HepG2 (cell line): ENCODE results near the gene KCNQ1OT1. TPM values are rescaled to one million over a fixed set of nuclear protein-coding genes. Genes with fewer than 3 reads are reported as not detected.

Source experiments
- AGO2 ChIP-seq: fragments of 200-400 bp; formaldehyde crosslinking; optimal IDR thresholded peaks from 2 replicates; pipeline ENCODE3; 2017; ENCODE audit warnings: mild to moderate bottlenecking, low read depth, low read length, moderate library complexity
- CREM ChIP-seq, 2 experiments: sonication (generic) in 1 of 2; formaldehyde crosslinking in 1 of 2; IDR thresholded peaks; 2 replicates each; pipeline versions ENCODE4 v1.4.0 to v1.6.1; 2016 to 2020; ENCODE audit warnings: antibody characterized with exemption in 1 of 2, mild to moderate bottlenecking in 1 of 2, missing genetic modification reagents in 1 of 2
- IRF2 ChIP-seq: IDR thresholded peaks from 2 replicates; pipeline ENCODE4 v1.6.1; 2018; ENCODE audit warnings: missing genetic modification reagents, missing compliant biosample characterization
- MTA1 ChIP-seq: sonication (generic); formaldehyde crosslinking; IDR thresholded peaks from 2 replicates; pipeline ENCODE4 v1.4.0; 2020; ENCODE audit warnings: missing genetic modification reagents, mild to moderate bottlenecking, borderline replicate concordance
- NKX3-1 ChIP-seq: sonication (generic); formaldehyde crosslinking; IDR thresholded peaks from 2 replicates; pipeline ENCODE4 v1.5.0; 2020; ENCODE audit warnings: missing genetic modification reagents
- POLR2AphosphoS2 ChIP-seq: IDR thresholded peaks from 2 replicates; pipeline ENCODE4 v1.6.1; 2011; ENCODE audit warnings: low read depth, low read length, improper control_type of control experiment
- RFX5 ChIP-seq: IDR thresholded peaks from 2 replicates; pipeline ENCODE4 v1.6.1; 2011; ENCODE audit warnings: low read depth, low read length, improper control_type of control experiment
- SNRNP70 ChIP-seq: fragments of 200-400 bp; formaldehyde crosslinking; IDR thresholded peaks from 2 replicates; pipeline ENCODE4 v1.6.1; 2017; ENCODE audit warnings: mild to moderate bottlenecking, low read depth, low read length, moderate library complexity
- ZBTB34 ChIP-seq: sonication (generic); formaldehyde crosslinking; IDR thresholded peaks from 2 replicates; pipeline ENCODE4 v1.8.0; 2022; ENCODE audit warnings: mild to moderate bottlenecking, missing genetic modification reagents
- ZNF260 ChIP-seq: sonication (generic); formaldehyde crosslinking; IDR thresholded peaks from 2 replicates; pipeline ENCODE4 v1.4.0; 2020; ENCODE audit warnings: missing genetic modification reagents, low read depth, mild to moderate bottlenecking, borderline replicate concordance
- ZNF275 ChIP-seq: sonication (generic); formaldehyde crosslinking; IDR thresholded peaks from 2 replicates; pipeline ENCODE4 v1.8.0; 2022; ENCODE audit warnings: missing genetic modification reagents, mild to moderate bottlenecking, inconsistent platforms, borderline replicate concordance
- ZNF484 ChIP-seq: sonication (generic); formaldehyde crosslinking; IDR thresholded peaks from 2 replicates; pipeline ENCODE4 v1.5.1; 2020; ENCODE audit warnings: mild to moderate bottlenecking, low read depth, missing genetic modification reagents, borderline replicate concordance
- ZNF496 ChIP-seq: sonication (generic); formaldehyde crosslinking; IDR thresholded peaks from 2 replicates; pipeline ENCODE4 v1.8.1; 2023; ENCODE audit warnings: mild to moderate bottlenecking, moderate library complexity, missing genetic modification reagents; ENCODE audit not compliant: insufficient replicate concordance
- ZNF792 ChIP-seq: IDR thresholded peaks from 2 replicates; pipeline ENCODE4 v1.6.1; 2016
- polyA plus RNA-seq, 8 experiments: library from polyadenylated mRNA; depleted of rRNA in 3 of 8; stranded (reverse) in 7 of 8; unstranded in 1 of 8; fragments of >200 nt; fragmentation: Illumina TruSeq in 4 of 8; extraction: Trizol in 4 of 8; gene quantifications; 2 replicates each; pipeline versions ENCODE4 v1.2.1 to v1.2.3, GENCODE V29; 2011 to 2016; ENCODE audit warnings: low read depth in 4 of 8, missing spikeins in 1 of 8, mixed read lengths in 1 of 8; ENCODE audit not compliant: insufficient read depth in 1 of 8
- total RNA-seq, 5 experiments: library from RNA; depleted of rRNA; stranded (reverse); fragments of >200 nt; fragmentation: Illumina TruSeq; extraction: Trizol; gene quantifications; 2 replicates each; pipeline ENCODE4 v1.2.3, GENCODE V29; 2016; ENCODE audit warnings: low read depth in 1 of 5
- TF ChIP-seq, protein P1 (sequence below): sonication (generic); formaldehyde crosslinking; IDR thresholded peaks from 2 replicates; pipeline ENCODE4 v1.5.0; 2020; ENCODE audit warnings: mild to moderate bottlenecking, missing genetic modification reagents
- TF ChIP-seq, protein P2 (sequence below): fragments of 450-650 bp; IDR thresholded peaks from 2 replicates; pipeline ENCODE4 v1.6.1; 2016
- TF ChIP-seq, protein P3 (sequence below): sonication (generic); formaldehyde crosslinking; IDR thresholded peaks from 2 replicates; pipeline ENCODE4 v1.4.0; 2020; ENCODE audit warnings: missing genetic modification reagents
- TF ChIP-seq, protein P4 (sequence below): sonication (generic); formaldehyde crosslinking; IDR thresholded peaks from 2 replicates; pipeline ENCODE4 v1.5.0; 2020; ENCODE audit warnings: mild to moderate bottlenecking, low read depth, missing genetic modification reagents, borderline replicate concordance

Gene KCNQ1OT1
- total and polyA plus RNA-seq, 2 of the 13 experiments (the other 11 are each of a cell fraction or from before 2014, with no cell fraction given), result 1.3 to 18.9 TPM

DNA sequence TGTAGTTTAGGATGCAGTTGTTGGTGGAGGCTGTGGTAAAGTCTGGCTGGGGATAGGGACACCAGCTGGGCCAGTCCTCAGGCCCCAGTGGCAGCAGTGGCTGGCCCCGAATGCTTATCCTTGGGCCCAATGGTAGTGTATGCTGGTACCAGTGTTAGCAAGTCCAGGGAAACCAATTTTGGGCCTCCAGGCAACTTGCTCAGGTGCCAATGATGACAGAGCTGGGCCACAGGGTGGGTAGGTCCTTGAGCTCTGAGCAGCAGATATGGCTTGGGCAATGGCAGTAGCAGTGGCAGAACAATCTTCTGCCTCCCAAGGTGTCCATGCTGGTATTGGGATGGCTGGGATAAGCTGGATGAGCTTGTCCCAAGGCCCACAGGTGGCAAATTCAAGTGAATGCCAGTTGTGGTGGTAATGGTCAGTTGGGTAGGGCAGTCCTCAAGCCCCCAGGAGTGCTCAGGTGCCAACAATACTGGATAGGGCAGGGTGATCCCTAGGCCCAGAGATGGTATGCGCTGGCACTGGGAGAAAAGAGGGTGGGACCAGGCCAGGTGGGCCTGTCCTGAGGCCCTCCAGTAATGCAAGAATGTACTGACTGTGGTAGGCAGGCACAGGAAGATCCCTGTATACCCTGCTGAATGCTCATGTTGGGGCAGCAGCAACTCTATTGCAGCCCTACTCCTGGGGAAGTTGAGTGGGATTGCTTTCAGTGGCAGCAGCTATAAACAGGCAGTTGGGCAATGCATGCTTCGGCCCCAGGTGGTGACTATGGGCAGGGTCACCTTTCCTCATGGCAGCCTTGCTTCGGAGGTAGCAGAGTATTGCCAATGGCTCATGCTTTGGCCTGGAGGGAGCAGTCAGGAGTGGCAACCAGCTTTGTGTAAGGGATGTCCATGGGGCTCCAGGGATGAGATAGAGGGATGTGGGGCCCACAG, 54.7 kb downstream of the KCNQ1OT1 start (continued):
- TF ChIP-seq, protein P1, sequence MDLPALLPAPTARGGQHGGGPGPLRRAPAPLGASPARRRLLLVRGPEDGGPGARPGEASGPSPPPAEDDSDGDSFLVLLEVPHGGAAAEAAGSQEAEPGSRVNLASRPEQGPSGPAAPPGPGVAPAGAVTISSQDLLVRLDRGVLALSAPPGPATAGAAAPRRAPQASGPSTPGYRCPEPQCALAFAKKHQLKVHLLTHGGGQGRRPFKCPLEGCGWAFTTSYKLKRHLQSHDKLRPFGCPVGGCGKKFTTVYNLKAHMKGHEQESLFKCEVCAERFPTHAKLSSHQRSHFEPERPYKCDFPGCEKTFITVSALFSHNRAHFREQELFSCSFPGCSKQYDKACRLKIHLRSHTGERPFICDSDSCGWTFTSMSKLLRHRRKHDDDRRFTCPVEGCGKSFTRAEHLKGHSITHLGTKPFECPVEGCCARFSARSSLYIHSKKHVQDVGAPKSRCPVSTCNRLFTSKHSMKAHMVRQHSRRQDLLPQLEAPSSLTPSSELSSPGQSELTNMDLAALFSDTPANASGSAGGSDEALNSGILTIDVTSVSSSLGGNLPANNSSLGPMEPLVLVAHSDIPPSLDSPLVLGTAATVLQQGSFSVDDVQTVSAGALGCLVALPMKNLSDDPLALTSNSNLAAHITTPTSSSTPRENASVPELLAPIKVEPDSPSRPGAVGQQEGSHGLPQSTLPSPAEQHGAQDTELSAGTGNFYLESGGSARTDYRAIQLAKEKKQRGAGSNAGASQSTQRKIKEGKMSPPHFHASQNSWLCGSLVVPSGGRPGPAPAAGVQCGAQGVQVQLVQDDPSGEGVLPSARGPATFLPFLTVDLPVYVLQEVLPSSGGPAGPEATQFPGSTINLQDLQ (CRISPR knock-in tag), result no peak
- TF ChIP-seq, protein P2, sequence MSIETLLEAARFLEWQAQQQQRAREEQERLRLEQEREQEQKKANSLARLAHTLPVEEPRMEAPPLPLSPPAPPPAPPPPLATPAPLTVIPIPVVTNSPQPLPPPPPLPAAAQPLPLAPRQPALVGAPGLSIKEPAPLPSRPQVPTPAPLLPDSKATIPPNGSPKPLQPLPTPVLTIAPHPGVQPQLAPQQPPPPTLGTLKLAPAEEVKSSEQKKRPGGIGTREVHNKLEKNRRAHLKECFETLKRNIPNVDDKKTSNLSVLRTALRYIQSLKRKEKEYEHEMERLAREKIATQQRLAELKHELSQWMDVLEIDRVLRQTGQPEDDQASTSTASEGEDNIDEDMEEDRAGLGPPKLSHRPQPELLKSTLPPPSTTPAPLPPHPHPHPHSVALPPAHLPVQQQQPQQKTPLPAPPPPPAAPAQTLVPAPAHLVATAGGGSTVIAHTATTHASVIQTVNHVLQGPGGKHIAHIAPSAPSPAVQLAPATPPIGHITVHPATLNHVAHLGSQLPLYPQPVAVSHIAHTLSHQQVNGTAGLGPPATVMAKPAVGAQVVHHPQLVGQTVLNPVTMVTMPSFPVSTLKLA, result no peak
- TF ChIP-seq POLR2AphosphoS2, result peak; percentile 21; the same call in 1 of the 2 replicates
- no peak for TF ChIP-seq ZBTB34 (CRISPR knock-in tag)
- no peak for TF ChIP-seq MTA1 (CRISPR knock-in tag)
- TF ChIP-seq, protein P3, sequence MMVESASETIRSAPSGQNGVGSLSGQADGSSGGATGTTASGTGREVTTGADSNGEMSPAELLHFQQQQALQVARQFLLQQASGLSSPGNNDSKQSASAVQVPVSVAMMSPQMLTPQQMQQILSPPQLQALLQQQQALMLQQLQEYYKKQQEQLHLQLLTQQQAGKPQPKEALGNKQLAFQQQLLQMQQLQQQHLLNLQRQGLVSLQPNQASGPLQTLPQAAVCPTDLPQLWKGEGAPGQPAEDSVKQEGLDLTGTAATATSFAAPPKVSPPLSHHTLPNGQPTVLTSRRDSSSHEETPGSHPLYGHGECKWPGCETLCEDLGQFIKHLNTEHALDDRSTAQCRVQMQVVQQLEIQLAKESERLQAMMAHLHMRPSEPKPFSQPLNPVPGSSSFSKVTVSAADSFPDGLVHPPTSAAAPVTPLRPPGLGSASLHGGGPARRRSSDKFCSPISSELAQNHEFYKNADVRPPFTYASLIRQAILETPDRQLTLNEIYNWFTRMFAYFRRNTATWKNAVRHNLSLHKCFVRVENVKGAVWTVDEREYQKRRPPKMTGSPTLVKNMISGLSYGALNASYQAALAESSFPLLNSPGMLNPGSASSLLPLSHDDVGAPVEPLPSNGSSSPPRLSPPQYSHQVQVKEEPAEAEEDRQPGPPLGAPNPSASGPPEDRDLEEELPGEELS (CRISPR knock-in tag), result no peak
- TF ChIP-seq ZNF260 (CRISPR knock-in tag), result no peak
- TF ChIP-seq ZNF484 (CRISPR knock-in tag), result no peak
- TF ChIP-seq ZNF496 (CRISPR knock-in tag), result no peak
- TF ChIP-seq, protein P4, sequence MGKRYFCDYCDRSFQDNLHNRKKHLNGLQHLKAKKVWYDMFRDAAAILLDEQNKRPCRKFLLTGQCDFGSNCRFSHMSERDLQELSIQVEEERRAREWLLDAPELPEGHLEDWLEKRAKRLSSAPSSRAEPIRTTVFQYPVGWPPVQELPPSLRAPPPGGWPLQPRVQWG (CRISPR knock-in tag), result no peak
- 0 out of 2 replicates have a peak, but pooled peaks have one; percentile 3 for TF ChIP-seq IRF2
- TF ChIP-seq RFX5, result no peak
- TF ChIP-seq AGO2, result peak; percentile 69
- no peak for TF ChIP-seq CREM (IDR thresholded peaks at IDR 0.05)
- no peak for TF ChIP-seq CREM (CRISPR knock-in tag; IDR thresholded peaks at IDR 0.05)
- no peak for TF ChIP-seq SNRNP70
- TF ChIP-seq NKX3-1 (CRISPR knock-in tag), result no peak
- no peak for TF ChIP-seq ZNF275
- TF ChIP-seq ZNF792 (CRISPR knock-in tag), result no peak
